Nucleus accumbens (tissue), 56 donors: ENCODE data around the gene ERICH2.

Experiments used
- DNase-seq, 56 donors: peaks; one replicate each; lab custom pipeline; 2025; lab: John Stamatoyannopoulos, UW

ERICH2 gene

DNA sequence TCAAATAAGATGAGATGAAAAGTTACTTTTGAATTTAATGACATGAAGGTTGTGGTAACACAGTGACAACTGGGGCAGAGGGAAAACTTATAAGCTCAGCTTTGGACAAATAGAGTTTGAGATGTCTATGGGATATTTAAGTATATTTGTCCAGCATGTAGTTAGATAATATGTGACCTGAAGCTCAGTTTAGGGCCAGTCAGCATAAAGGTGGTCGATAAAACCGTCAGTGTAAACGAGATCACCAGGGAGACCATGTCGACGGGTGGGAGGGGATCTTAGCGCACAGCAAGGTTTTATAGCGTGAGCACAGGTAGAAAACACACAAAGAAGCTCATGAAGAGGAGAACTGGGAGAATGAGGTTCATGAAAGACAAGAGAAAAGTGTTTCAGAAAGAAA lies 7.4 kb upstream of the ERICH2 start:
- DNase-seq: no peak

- DNase-seq: no peak
Observed at GRCh38 chr2:170763232-170763631, 6.9 kb upstream of the ERICH2 start.

DNA sequence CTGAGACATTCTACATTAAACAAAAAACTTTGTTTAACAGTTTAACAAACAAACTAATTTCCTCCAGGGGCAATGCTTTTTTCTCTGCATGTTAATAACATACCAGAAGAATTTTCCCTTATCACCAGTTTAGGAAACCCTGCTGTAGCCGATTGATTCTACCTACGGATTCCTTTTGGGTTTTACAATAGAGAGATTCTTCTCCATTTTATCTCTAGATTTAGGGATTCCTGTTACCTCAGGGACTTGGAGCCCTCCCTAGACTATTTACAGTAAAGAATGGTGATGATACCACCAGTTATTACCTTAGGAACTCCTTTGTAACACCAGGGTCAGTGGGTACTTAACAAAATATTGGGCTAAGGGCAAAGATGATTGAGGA lies 5.3 kb upstream of the ERICH2 start:
- DNase-seq: no peak

- no peak for DNase-seq
Observed at GRCh38 chr2:170766693-170767092, 3.5 kb upstream of the ERICH2 start.

GRCh38 chr2:170770606-170771420 lies 635 bp downstream of the ERICH2 start:
- peak in 54 of 56 donors; percentile 27 to 84 (median 68) for DNase-seq

GRCh38 chr2:170771421-170771937 lies 1.3 kb downstream of the ERICH2 start:
- no peak for DNase-seq

- no peak for DNase-seq
Observed at GRCh38 chr2:170772295-170772694, 2.1 kb downstream of the ERICH2 start.

GRCh38 chr2:170774074-170774473 lies 3.9 kb downstream of the ERICH2 start:
- no peak for DNase-seq

- no peak for DNase-seq
Observed at GRCh38 chr2:170778900-170779299, 8.7 kb downstream of the ERICH2 start.

DNA sequence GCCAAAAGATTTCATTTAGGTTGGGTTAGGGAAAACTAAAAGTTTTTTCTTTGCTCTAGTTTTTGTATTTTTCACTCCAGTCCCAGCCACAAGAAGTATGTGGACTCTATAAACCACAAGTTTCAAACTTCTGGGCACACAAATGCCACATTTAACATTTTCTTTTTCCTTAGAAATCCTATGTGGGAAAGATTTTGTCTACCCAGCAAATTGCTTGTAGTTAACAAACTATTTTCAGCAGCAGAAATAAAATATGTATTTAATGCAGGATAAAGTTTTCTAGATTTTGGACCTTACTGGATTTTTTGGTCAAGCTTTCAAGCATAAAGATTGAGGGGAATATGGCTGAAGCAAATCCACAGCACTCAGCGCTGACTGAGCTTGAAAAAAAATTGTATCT lies 9.1 kb downstream of the ERICH2 start:
- DNase-seq: no peak

DNA sequence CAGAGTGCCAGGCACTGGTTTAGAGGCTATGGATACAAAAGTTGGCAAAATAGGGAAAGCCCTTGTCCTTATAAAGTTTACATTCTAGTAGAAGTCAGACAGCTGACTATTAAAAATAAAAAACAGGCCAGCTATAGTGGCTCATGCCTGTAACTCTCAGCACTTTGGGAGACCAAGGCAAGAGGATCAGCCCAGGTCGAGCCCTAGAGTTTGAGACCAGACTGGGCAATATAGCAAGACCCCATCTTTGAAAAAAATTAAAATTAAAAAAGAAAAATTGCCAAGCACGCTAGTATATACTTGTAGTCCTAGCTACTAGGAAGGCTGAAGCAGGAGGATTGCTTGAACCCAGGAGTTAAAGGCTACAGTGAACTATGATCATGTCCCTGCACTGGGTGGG lies 12.5 kb downstream of the ERICH2 start:
- DNase-seq: no peak

GRCh38 chr2:170783549-170783948 lies 13.4 kb downstream of the ERICH2 start:
- no peak for DNase-seq

DNA sequence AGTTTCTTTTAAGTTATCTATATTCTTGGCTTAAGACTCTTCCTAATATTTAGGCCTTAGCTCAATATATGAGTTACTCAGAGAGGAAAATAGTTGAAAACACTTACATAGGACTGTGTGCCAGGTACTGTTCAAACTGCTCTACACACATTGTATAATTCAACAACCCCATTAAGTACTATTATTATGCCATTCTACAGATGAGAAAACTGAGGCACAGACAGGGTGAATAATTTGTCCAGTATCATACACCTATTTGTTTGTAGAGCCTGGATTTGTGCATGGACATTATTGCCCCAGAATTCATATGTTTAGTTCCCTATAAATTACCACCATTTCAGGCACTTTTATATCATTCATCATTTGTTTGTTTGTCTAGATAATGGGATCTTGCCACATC lies 28.8 kb downstream of the ERICH2 start:
- no peak for DNase-seq

- no peak for DNase-seq
Observed at GRCh38 chr2:170806548-170806947, 36.4 kb downstream of the ERICH2 start.

DNA sequence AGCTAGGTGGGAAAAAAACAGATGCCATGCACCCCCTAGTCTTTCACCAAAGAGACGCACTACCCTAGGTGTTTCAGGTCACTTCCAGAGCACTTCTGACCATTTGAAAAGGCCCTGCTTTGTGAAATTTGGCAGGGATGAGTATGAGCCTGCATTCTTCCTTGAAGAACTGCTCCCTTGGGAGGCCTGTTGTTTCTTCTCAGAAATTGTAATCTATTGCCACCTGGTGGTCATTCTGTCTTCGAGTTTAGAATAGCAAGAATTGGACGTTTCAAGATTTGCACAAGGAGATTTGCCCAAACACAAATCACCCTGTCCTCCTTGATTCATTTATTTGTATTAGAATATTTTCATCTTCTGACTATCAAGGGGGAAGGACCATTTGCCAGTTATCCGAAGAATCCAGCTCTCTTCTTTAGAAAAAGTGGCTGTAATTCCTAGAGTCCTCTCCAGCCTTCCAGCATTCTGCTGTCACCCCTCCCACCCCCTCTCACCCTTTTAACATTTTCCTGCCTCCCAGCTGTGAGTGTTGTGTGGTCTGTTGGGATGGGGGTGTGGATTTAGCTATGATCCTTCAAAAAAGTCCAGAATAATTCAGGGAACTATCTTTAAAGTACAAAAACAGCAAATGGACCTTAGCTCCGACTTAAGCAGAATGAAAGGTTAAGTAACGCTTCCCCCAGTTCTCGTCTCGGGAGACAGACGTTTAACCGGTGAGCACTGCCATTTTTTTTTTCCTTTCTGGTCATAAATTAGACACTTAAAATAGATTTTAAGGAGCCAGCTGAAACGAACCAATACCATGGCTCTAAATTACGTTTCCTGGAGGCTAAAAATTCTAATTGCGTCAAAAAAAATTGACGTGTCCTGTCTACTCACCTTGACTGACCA lies 42.8 kb downstream of the ERICH2 start:
- peak in 14 of 56 donors; percentile 11 to 58 (median 28) for DNase-seq

- peak in 4 of 56 donors; percentile 15 to 41 (median 34) for DNase-seq
Observed at GRCh38 chr2:170813611-170814532, 43.7 kb downstream of the ERICH2 start.

GRCh38 chr2:170814533-170815230 lies 44.5 kb downstream of the ERICH2 start:
- peak in 4 of 56 donors; percentile 17 to 41 (median 22) for DNase-seq

DNA sequence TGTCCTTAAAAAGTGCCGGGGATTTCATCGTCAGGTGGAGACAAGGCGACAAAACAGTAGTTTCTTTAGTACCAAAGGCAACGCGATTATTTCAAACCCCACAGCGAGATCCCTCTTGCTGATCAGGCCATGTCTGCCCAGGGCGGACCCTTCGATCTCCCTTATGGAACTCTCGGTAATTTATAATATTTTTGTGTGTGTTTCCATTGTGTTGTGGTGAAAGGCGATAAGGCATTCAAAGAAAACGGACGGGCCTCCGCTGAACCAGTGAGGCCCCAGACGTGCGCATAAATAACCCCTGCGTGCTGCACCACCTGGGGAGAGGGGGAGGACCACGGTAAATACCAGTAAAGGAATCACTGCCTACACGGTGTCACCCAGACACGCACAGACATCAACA lies 45.1 kb downstream of the ERICH2 start:
- DNase-seq: peak in 2 of 56 donors; percentile 50 to 62

GRCh38 chr2:170815746-170816503 lies 45.7 kb downstream of the ERICH2 start:
- peak in 38 of 56 donors; percentile 16 to 77 (median 46) for DNase-seq
